Natural killer cell (primary cell): ENCODE results near the gene SULT2B1. TPM values are rescaled to one million over a fixed set of nuclear protein-coding genes. Genes with fewer than 3 reads are reported as not detected.

Source experiments
- ATAC-seq, 3 donors: fragments of 150-1000 bp in 2 of 3; fragments of 200-7000 bp in 1 of 3; cut with Tn5 transposase; 1 replicate in 1 of 3; 2 replicates in 2 of 3; pipeline ENCODE4 v1.10.0; 2021; ENCODE audit warnings: mild to moderate bottlenecking in 2 of 3, moderate library complexity in 2 of 3
- DNase-seq, 2 donors: peaks; one replicate each; pipeline versions ENCODE4 v3.0.0 to v3.0.0-alpha.2; 2013 to 2021; ENCODE audit warnings: mixed read lengths in 1 of 2
- H3K27ac ChIP-seq: one replicate; pipeline ENCODE4 v1.5.1; 2013; ENCODE audit warnings: mild to moderate bottlenecking, low read length
- H3K27me3 ChIP-seq: one replicate; pipeline ENCODE4 v1.6.1; 2013; ENCODE audit warnings: low read length; ENCODE audit not compliant: control insufficient read depth, insufficient read depth
- H3K36me3 ChIP-seq: one replicate; pipeline ENCODE4 v1.6.1; 2013; ENCODE audit warnings: low read length; ENCODE audit not compliant: control insufficient read depth, insufficient read depth
- H3K4me1 ChIP-seq: one replicate; pipeline ENCODE4 v1.6.1; 2013; ENCODE audit warnings: low read length; ENCODE audit not compliant: control insufficient read depth, insufficient read depth
- H3K4me3 ChIP-seq: one replicate; pipeline ENCODE4 v1.5.1; 2013; ENCODE audit warnings: low read length
- H3K9me3 ChIP-seq: one replicate; pipeline ENCODE4 v1.6.1; 2013; ENCODE audit warnings: low read length; ENCODE audit not compliant: control insufficient read depth, insufficient read depth
- H3K27ac Mint-ChIP-seq, 2 donors: one replicate each; pipeline ENCODE4 v1.8.0; 2022; ENCODE audit warnings: mild to moderate bottlenecking in 2 of 2, mixed read lengths in 2 of 2, moderate library complexity in 1 of 2
- H3K27me3 Mint-ChIP-seq, 2 donors: one replicate each; pipeline ENCODE4 v1.8.0; 2022; ENCODE audit warnings: low read depth in 2 of 2, mixed read lengths in 2 of 2
- H3K36me3 Mint-ChIP-seq: one replicate; pipeline ENCODE4 v1.8.0; 2022; ENCODE audit warnings: mixed read lengths
- H3K4me1 Mint-ChIP-seq, 2 donors: one replicate each; pipeline ENCODE4 v1.8.0; 2022; ENCODE audit warnings: mixed read lengths in 2 of 2
- H3K4me3 Mint-ChIP-seq: one replicate; pipeline ENCODE4 v1.8.0; 2022; ENCODE audit warnings: mild to moderate bottlenecking, moderate library complexity, mixed read lengths
- H3K9me3 Mint-ChIP-seq, 2 donors: one replicate each; pipeline ENCODE4 v1.8.0; 2022; ENCODE audit warnings: mixed read lengths in 2 of 2
- CTCF ChIP-seq: fragments of 200-600 bp; IDR thresholded peaks from one replicate; pipeline ENCODE4 v1.8.0; 2022; ENCODE audit warnings: antibody characterized with exemption
- WGBS: methylation state at CpG from one replicate; pipeline ENCODE4 v1.1.7; 2013; ENCODE audit warnings: missing lambda C conversion rate; ENCODE audit not compliant: insufficient coverage; 5-methylcytosine and 5-hydroxymethylcytosine counted together
- intact Hi-C: fragments of 100-400 bp; cut with micrococcal nuclease; formaldehyde crosslinking; loops from one replicate; pipeline ENCODE4 v1.14.2; 2022
- total RNA-seq, 4 donors: library from RNA; stranded (reverse); fragments of 120-200 nt in 1 of 4; gene quantifications; one replicate each; pipeline versions ENCODE4 v1.2.3 to v1.2.4, GENCODE V29; 2013 to 2022

SULT2B1 gene
- total RNA-seq, 3 donors from 2014 or later (not counting 1 experiment from before 2014, with no cell fraction given) = 0.40 TPM; not detected in 2

- Mint-ChIP-seq H3K4me1 (peaks cover 28 to 48% of the 10 kb centered on the region in 2 donors), H3K27me3 (peaks cover 0 to 3% of the 10 kb centered on the region in 2 donors), H3K36me3 (no peaks in the 10 kb centered on the region), H3K4me3 (no peak overlapping the region), H3K9me3 (peaks cover 0 to 4% of the 10 kb centered on the region in 2 donors), H3K27ac (no peak overlapping the region)
- DNase-seq (no peak), ATAC-seq (no peak)
- Histone ChIP-seq H3K9me3 (no peaks in the 10 kb centered on the region), H3K27me3 (no peaks in the 10 kb centered on the region), H3K36me3 (no peaks in the 10 kb centered on the region), H3K4me3 (no peak overlapping the region), H3K27ac (no peak overlapping the region), H3K4me1 (peaks cover 52% of the 10 kb centered on the region)
- 93% methylated on average over 5 of the region's 5 CpGs for WGBS
- no peak for TF ChIP-seq CTCF
- intact Hi-C loops = loop anchor here (10.0 kb wide), 1 partner anchor 322 kb away; the partner anchor contains the start of gene FTL
Observed at GRCh38 chr19:48642862-48643261, 90.9 kb downstream of the SULT2B1 start.

- H3K9me3 ChIP-seq = no peaks in the 10 kb centered on the region
- ATAC-seq = no peak
- Mint-ChIP-seq H3K27ac (peak overlapping the region in 1 of 2 donors; percentile 95), H3K36me3 (no peaks in the 10 kb centered on the region), H3K4me1 (peaks cover 24 to 39% of the 10 kb centered on the region in 2 donors), H3K9me3 (no peaks in the 10 kb centered on the region), H3K4me3 (peak overlapping the region; percentile 31), H3K27me3 (peaks cover 0 to 3% of the 10 kb centered on the region in 2 donors)
- H3K4me3 ChIP-seq = no peak overlapping the region
- no peaks in the 10 kb centered on the region for H3K27me3 ChIP-seq
- intact Hi-C loops = loop anchor here (10.0 kb wide), 1 partner anchor 320 kb away; the partner anchor contains the start of gene FTL
- no peak for TF ChIP-seq CTCF
- H3K36me3 ChIP-seq = no peaks in the 10 kb centered on the region
- WGBS = 81% methylated on average over 4 of the region's 4 CpGs
- no peak overlapping the region for H3K27ac ChIP-seq
- no peak for DNase-seq
- peaks cover 51% of the 10 kb centered on the region for H3K4me1 ChIP-seq
Observed at GRCh38 chr19:48644355-48644754, 92.4 kb downstream of the SULT2B1 start.

- no peaks in the 10 kb centered on the region for H3K36me3 Mint-ChIP-seq
- DNase-seq (peak; percentile 61 to 89), ATAC-seq (peak; percentile 66 to 84 (median 71))
- no peak for TF ChIP-seq CTCF
- H3K4me1 Mint-ChIP-seq = peaks cover 22 to 37% of the 10 kb centered on the region in 2 donors
- Histone ChIP-seq H3K4me1 (peaks cover 51% of the 10 kb centered on the region), H3K9me3 (no peaks in the 10 kb centered on the region), H3K4me3 (peak overlapping the region; percentile 79), H3K27ac (peak overlapping the region; percentile 93), H3K36me3 (no peaks in the 10 kb centered on the region), H3K27me3 (no peaks in the 10 kb centered on the region)
- H3K27me3 Mint-ChIP-seq = peaks cover 0 to 3% of the 10 kb centered on the region in 2 donors
- H3K27ac Mint-ChIP-seq = peak overlapping the region; percentile 89 to 95
- intact Hi-C loops = loop anchor here (5.0 to 10.0 kb wide), 2 partner anchors 92 to 320 kb away; partner anchors contain the start of gene FTL
- H3K9me3 Mint-ChIP-seq = no peaks in the 10 kb centered on the region
- peak overlapping the region; percentile 92 for H3K4me3 Mint-ChIP-seq
- 3% methylated on average over 23 of the region's 25 CpGs for WGBS
Observed at GRCh38 chr19:48644839-48645619, 93.1 kb downstream of the SULT2B1 start.
